HEK293 (cell line): ENCODE measurements around the gene DIP2A.
"Not testable (repeated sequence)": the region's sequence is repeated elsewhere in the genome, so short reads cannot be mapped to it uniquely, and the experiment has no call there.

ENCODE experiments used
- CTCF ChIA-PET: fragments of 350-600 bp; formaldehyde crosslinking; extraction: SDS; loops from one replicate; lab custom pipeline; 2021; ENCODE audit warnings: antibody characterized with exemption; lab: Yijun Ruan, JAX
- POLR2A ChIA-PET: fragments of 300-600 bp; formaldehyde crosslinking; extraction: SDS; loops from one replicate; lab custom pipeline; 2020; ENCODE audit warnings: antibody characterized with exemption, inconsistent platforms; lab: Yijun Ruan, JAX
- H3K27ac ChIP-seq: fragments of 200-500 bp; sonication (Bioruptor generic); 2 replicates; pipeline ENCODE4 v1.5.1; 2014; ENCODE audit warnings: low read depth, low read length, control low read depth, inconsistent platforms; ENCODE audit errors: extremely low read depth
- H3K36me3 ChIP-seq, 2 experiments: fragments of 200-500 bp in 1 of 2; sonication (Bioruptor generic) in 1 of 2; 1 replicate in 1 of 2; 2 replicates in 1 of 2; pipeline ENCODE4 v1.5.1; 2014 to 2017; ENCODE audit warnings: inconsistent platforms in 2 of 2, low read length in 2 of 2; ENCODE audit not compliant: control insufficient read depth in 2 of 2, insufficient read depth in 1 of 2
- H3K4me1 ChIP-seq: fragments of 200-500 bp; sonication (Bioruptor generic); 2 replicates; pipeline ENCODE4 v1.5.1; 2014; ENCODE audit warnings: mild to moderate bottlenecking, low read length, inconsistent platforms; ENCODE audit not compliant: control insufficient read depth, insufficient read depth
- H3K4me3 ChIP-seq: 2 replicates; pipeline ENCODE4 v1.5.1; 2011; ENCODE audit warnings: low read depth, mild to moderate bottlenecking, control low read depth, low read length, moderate library complexity
- H3K9me3 ChIP-seq: fragments of 200-500 bp; sonication (Bioruptor generic); 2 replicates; pipeline ENCODE4 v1.5.1; 2014; ENCODE audit warnings: low read depth, low read length, inconsistent platforms; ENCODE audit not compliant: control insufficient read depth, insufficient read depth
- FEZF1 ChIP-seq: fragments of 450-650 bp; formaldehyde crosslinking; IDR thresholded peaks from 2 replicates; pipeline ENCODE4 v1.5.1; 2016; ENCODE audit warnings: missing biosample characterization, missing genetic modification characterization
- GLI4 ChIP-seq: fragments of 450-650 bp; formaldehyde crosslinking; IDR thresholded peaks from 2 replicates; pipeline ENCODE4 v1.5.1; 2016; ENCODE audit warnings: missing biosample characterization, missing genetic modification characterization
- GLIS1 ChIP-seq: fragments of 450-650 bp; formaldehyde crosslinking; IDR thresholded peaks from 2 replicates; pipeline ENCODE4 v1.5.1; 2016; ENCODE audit warnings: missing biosample characterization, missing genetic modification characterization
- KLF16 ChIP-seq: fragments of 450-650 bp; formaldehyde crosslinking; IDR thresholded peaks from 2 replicates; pipeline ENCODE4 v1.5.1; 2017; ENCODE audit warnings: missing biosample characterization, missing genetic modification characterization
- PATZ1 ChIP-seq: fragments of 450-650 bp; formaldehyde crosslinking; IDR thresholded peaks from 2 replicates; pipeline ENCODE4 v1.5.1; 2016; ENCODE audit warnings: missing biosample characterization, missing genetic modification characterization
- SP3 ChIP-seq: fragments of 450-650 bp; formaldehyde crosslinking; IDR thresholded peaks from 2 replicates; pipeline ENCODE4 v1.5.1; 2016; ENCODE audit warnings: missing biosample characterization, missing genetic modification characterization
- WT1 ChIP-seq: fragments of 450-650 bp; formaldehyde crosslinking; IDR thresholded peaks from 2 replicates; pipeline ENCODE4 v1.5.1; 2016; ENCODE audit warnings: missing biosample characterization, missing genetic modification characterization
- YY2 ChIP-seq: fragments of 450-650 bp; formaldehyde crosslinking; IDR thresholded peaks from 2 replicates; pipeline ENCODE4 v1.5.1; 2016; ENCODE audit warnings: missing biosample characterization, missing genetic modification characterization
- ZBTB20 ChIP-seq: fragments of 450-650 bp; formaldehyde crosslinking; IDR thresholded peaks from 2 replicates; pipeline ENCODE4 v1.5.1; 2016; ENCODE audit warnings: missing biosample characterization, missing genetic modification characterization
- ZBTB26 ChIP-seq: fragments of 450-650 bp; formaldehyde crosslinking; optimal IDR thresholded peaks from 2 replicates; pipeline ENCODE3; 2016; ENCODE audit warnings: missing biosample characterization, mild to moderate bottlenecking, missing genetic modification characterization
- ZBTB6 ChIP-seq: fragments of 450-650 bp; formaldehyde crosslinking; IDR thresholded peaks from 2 replicates; pipeline ENCODE4 v1.5.1; 2017; ENCODE audit warnings: missing biosample characterization, missing genetic modification characterization
- ZEB2 ChIP-seq: fragments of 450-650 bp; formaldehyde crosslinking; IDR thresholded peaks from 2 replicates; pipeline ENCODE4 v1.5.1; 2016; ENCODE audit warnings: missing biosample characterization, missing genetic modification characterization
- ZNF146 ChIP-seq: fragments of 450-650 bp; formaldehyde crosslinking; IDR thresholded peaks from 2 replicates; pipeline ENCODE4 v1.5.1; 2016; ENCODE audit warnings: missing biosample characterization, missing genetic modification characterization
- ZNF19 ChIP-seq: fragments of 450-650 bp; formaldehyde crosslinking; IDR thresholded peaks from 2 replicates; pipeline ENCODE4; 2016; ENCODE audit warnings: missing biosample characterization, missing genetic modification characterization, low read depth
- ZNF248 ChIP-seq: fragments of 450-650 bp; formaldehyde crosslinking; IDR thresholded peaks from 2 replicates; pipeline ENCODE4 v1.5.1; 2017; ENCODE audit warnings: missing biosample characterization, missing genetic modification characterization
- ZNF302 ChIP-seq: fragments of 450-650 bp; formaldehyde crosslinking; IDR thresholded peaks from 2 replicates; pipeline ENCODE4 v1.5.1; 2016; ENCODE audit warnings: missing biosample characterization, missing genetic modification characterization, low read depth
- ZNF335 ChIP-seq: fragments of 450-650 bp; formaldehyde crosslinking; conservative IDR thresholded peaks from 2 replicates; pipeline ENCODE4 v1.5.1; 2016; ENCODE audit warnings: missing biosample characterization, missing genetic modification characterization
- ZNF366 ChIP-seq: fragments of 450-650 bp; formaldehyde crosslinking; conservative IDR thresholded peaks from 2 replicates; pipeline ENCODE4 v1.5.1; 2016; ENCODE audit warnings: missing biosample characterization, missing genetic modification characterization
- ZNF391 ChIP-seq: fragments of 450-650 bp; formaldehyde crosslinking; IDR thresholded peaks from 2 replicates; pipeline ENCODE4 v1.5.1; 2016; ENCODE audit warnings: low read depth, missing biosample characterization, missing genetic modification characterization, borderline replicate concordance
- ZNF488 ChIP-seq: fragments of 450-650 bp; formaldehyde crosslinking; IDR thresholded peaks from 2 replicates; pipeline ENCODE4 v1.5.1; 2016; ENCODE audit warnings: missing biosample characterization, missing genetic modification characterization
- ZNF501 ChIP-seq: fragments of 450-650 bp; formaldehyde crosslinking; IDR thresholded peaks from 2 replicates; pipeline ENCODE4 v1.5.1; 2016; ENCODE audit warnings: missing biosample characterization, missing genetic modification characterization
- ZNF529 ChIP-seq: fragments of 450-650 bp; formaldehyde crosslinking; IDR thresholded peaks from 2 replicates; pipeline ENCODE4 v1.5.1; 2017; ENCODE audit warnings: missing genetic modification characterization, missing biosample characterization; ENCODE audit not compliant: insufficient replicate concordance
- ZNF548 ChIP-seq: fragments of 450-650 bp; formaldehyde crosslinking; IDR thresholded peaks from 2 replicates; pipeline ENCODE4 v1.5.1; 2016; ENCODE audit warnings: missing biosample characterization, missing genetic modification characterization
- ZNF596 ChIP-seq: fragments of 450-650 bp; IDR thresholded peaks from 2 replicates; pipeline ENCODE4 v1.5.0; 2018; ENCODE audit warnings: missing biosample characterization, mild to moderate bottlenecking, missing genetic modification characterization, moderate library complexity
- ZNF629 ChIP-seq: fragments of 450-650 bp; formaldehyde crosslinking; IDR thresholded peaks from 2 replicates; pipeline ENCODE4 v1.5.1; 2017; ENCODE audit warnings: missing biosample characterization, missing genetic modification characterization
- ZNF658 ChIP-seq: fragments of 450-650 bp; formaldehyde crosslinking; IDR thresholded peaks from 2 replicates; pipeline ENCODE4; 2016; ENCODE audit warnings: missing biosample characterization, missing genetic modification characterization
- ZSCAN4 ChIP-seq: fragments of 450-650 bp; formaldehyde crosslinking; IDR thresholded peaks from 2 replicates; pipeline ENCODE4 v1.5.1; 2017; ENCODE audit warnings: missing biosample characterization, missing genetic modification characterization

Gene DIP2A

GRCh38 chr21:46431448-46431847 lies 27.2 kb upstream of the DIP2A start (continued):
- TF ChIP-seq ZNF488 (tag by site-specific recombination) (no peak), ZBTB6 (no peak), FEZF1 (tag by site-specific recombination) (no peak), KLF16 (no peak), ZNF529 (tag by site-specific recombination) (no peak), ZBTB26 (tag by site-specific recombination) (no peak), ZNF596 (no peak), ZEB2 (tag by site-specific recombination) (no peak), ZSCAN4 (tag by site-specific recombination) (no peak), YY2 (tag by site-specific recombination) (no peak)

- CTCF ChIA-PET, result no interaction called here
- H3K9me3 ChIP-seq, result no peaks in the 10 kb centered on the region
- H3K27ac ChIP-seq, result no peak overlapping the region
- no peaks in the 10 kb centered on the region for H3K4me1 ChIP-seq
- no peak overlapping the region for H3K4me3 ChIP-seq
- TF ChIP-seq ZNF629 (tag by site-specific recombination) (no peak), ZNF501 (no peak), ZNF146 (tag by site-specific recombination) (no peak), GLI4 (tag by site-specific recombination) (no peak), WT1 (tag by site-specific recombination) (no peak), ZNF391 (no peak), GLIS1 (tag by site-specific recombination) (no peak), ZNF658 (tag by site-specific recombination) (no peak), ZNF19 (tag by site-specific recombination) (no peak), PATZ1 (tag by site-specific recombination) (no peak), ZNF335 (tag by site-specific recombination) (no peak), ZNF366 (tag by site-specific recombination) (no peak), SP3 (no peak), ZNF302 (tag by site-specific recombination) (no peak), ZNF248 (tag by site-specific recombination) (no peak), ZNF548 (tag by site-specific recombination) (no peak), ZBTB20 (tag by site-specific recombination) (no peak)
- TF ChIP-seq, all 188 proteins: peak for 0
- POLR2A ChIA-PET, result interaction anchor here (1.4 kb wide), 1 partner anchor 9 kb away, joined by 3 read pairs; no protein-coding TSS in a partner anchor
- H3K36me3 ChIP-seq, result peaks cover 28 to 87% of the 10 kb centered on the region in 2 experiments
These were observed 26.7 kb upstream of the DIP2A start for GRCh38 chr21:46431884-46432488.

GRCh38 chr21:46433116-46433515 lies 25.6 kb upstream of the DIP2A start:
- peaks cover 29 to 87% of the 10 kb centered on the region in 2 experiments for H3K36me3 ChIP-seq
- POLR2A ChIA-PET, H3K4me3 ChIP-seq, H3K27ac ChIP-seq, H3K9me3 ChIP-seq, CTCF ChIA-PET, H3K4me1 ChIP-seq: not testable (repeated sequence)
